Activated CD4-positive, alpha-beta T cell treated with anti-CD3 and anti-CD28 coated beads, Interleukin-10, Interleukin-2, amounts not matched to agents 100 ng/mL and 50 ng/mL, durations not matched to agents 16 hours and 8 hours (primary cell): ENCODE results near the gene KRT76.

Experiments
- DNase-seq: peaks from one replicate; pipeline ENCODE4 v3.0.0-alpha.2; 2020

The KRT76 gene

GRCh38 chr12:52776913-52777395 is at the start of gene KRT76:
Gene KRT76 (minus strand): TSS chr12:52777345. CDS start chr12:52777291, 54 bp downstream.
- DNase-seq = no peak

GRCh38 chr12:52825961-52826360 is 48.8 kb upstream of the KRT76 start:
- no peak for DNase-seq

- no peak for DNase-seq
These were observed 47.7 kb upstream of the KRT76 start for GRCh38 chr12:52824741-52825410.

GRCh38 chr12:52823761-52824450 is 46.8 kb upstream of the KRT76 start:
- DNase-seq = no peak

GRCh38 chr12:52822771-52823510 is 45.8 kb upstream of the KRT76 start:
- no peak for DNase-seq

- no peak for DNase-seq
These were observed 44.9 kb upstream of the KRT76 start for GRCh38 chr12:52821826-52822660.

GRCh38 chr12:52821071-52821730 is 44.1 kb upstream of the KRT76 start:
- no peak for DNase-seq

GRCh38 chr12:52820521-52820920 is 43.4 kb upstream of the KRT76 start:
- DNase-seq = no peak

GRCh38 chr12:52819731-52820510 is 42.8 kb upstream of the KRT76 start:
- no peak for DNase-seq

- no peak for DNase-seq
These were observed 41.8 kb upstream of the KRT76 start for GRCh38 chr12:52818887-52819420.

- DNase-seq = no peak
These were observed 41.2 kb upstream of the KRT76 start for GRCh38 chr12:52818388-52818787.

GRCh38 chr12:52817699-52818238 is 40.6 kb upstream of the KRT76 start:
- no peak for DNase-seq

GRCh38 chr12:52817003-52817698 is 40.0 kb upstream of the KRT76 start:
- no peak for DNase-seq

- DNase-seq = no peak
These were observed 38.8 kb upstream of the KRT76 start for GRCh38 chr12:52815676-52816588.

- DNase-seq = no peak
These were observed 38.0 kb upstream of the KRT76 start for GRCh38 chr12:52815161-52815560.

GRCh38 chr12:52814710-52815155 is 37.6 kb upstream of the KRT76 start:
- no peak for DNase-seq

GRCh38 chr12:52813885-52814709 is 37.0 kb upstream of the KRT76 start, which contains the start of gene KRT4:
Gene KRT4 (minus strand): TSS chr12:52814116. CDS start chr12:52814058, 58 bp downstream.
- no peak for DNase-seq
